Esophagus squamous epithelium (tissue), 5 donors: ENCODE results near the gene LGALS8. TPM values are rescaled to one million over a fixed set of nuclear protein-coding genes. Genes with fewer than 3 reads are reported as not detected.
"Not testable (repeated sequence)": the region's sequence is repeated elsewhere in the genome, so short reads cannot be mapped to it uniquely, and the experiment has no call there.

Experiments
- DNase-seq: peaks from one replicate; lab custom pipeline; 2025; lab: John Stamatoyannopoulos, UW
- H3K27ac ChIP-seq, 4 donors: fragments of 200-600 bp; sonication (generic); one replicate each; pipeline ENCODE4 v1.5.1; 2016 to 2019; ENCODE audit warnings: mild to moderate bottlenecking in 1 of 4
- H3K27me3 ChIP-seq, 4 donors: fragments of 200-600 bp; sonication (generic); 1 replicate in 3 of 4; 2 replicates in 1 of 4; pipeline versions ENCODE4 v1.5.1 to v1.6.0; 2017 to 2021; ENCODE audit warnings: antibody characterized with exemption in 1 of 4
- H3K36me3 ChIP-seq, 3 donors: fragments of 200-600 bp; sonication (generic); one replicate each; pipeline ENCODE4 v1.5.1; 2016 to 2019
- H3K4me1 ChIP-seq, 3 donors: fragments of 200-600 bp; sonication (generic); one replicate each; pipeline ENCODE4 v1.5.1; 2017 to 2019
- H3K4me3 ChIP-seq, 4 donors: fragments of 200-600 bp; sonication (generic); 1 replicate in 3 of 4; 2 replicates in 1 of 4; pipeline ENCODE4 v1.5.1; 2016 to 2019; ENCODE audit warnings: mild to moderate bottlenecking in 2 of 4, moderate library complexity in 1 of 4
- H3K9me3 ChIP-seq, 3 donors: fragments of 200-600 bp; sonication (generic); one replicate each; pipeline ENCODE4 v1.5.1; 2016 to 2019
- POLR2A ChIP-seq, 4 donors: fragments of 450-650 bp; IDR thresholded peaks; one replicate each; pipeline ENCODE4 v1.6.1; 2017; ENCODE audit warnings: antibody characterized with exemption in 4 of 4, mild to moderate bottlenecking in 4 of 4, moderate library complexity in 3 of 4
- WGBS, 2 donors: methylation state at CpG; one replicate each; pipeline ENCODE4 v1.1.5; 2018; 5-methylcytosine and 5-hydroxymethylcytosine counted together
- intact Hi-C: fragments of 100-400 bp; cut with DNase I; formaldehyde crosslinking; loops from one replicate; pipeline ENCODE4 v1.15.0; 2022
- total RNA-seq, 4 donors: library from RNA; depleted of rRNA; stranded (reverse); fragments of >200 nt; gene quantifications; one replicate each; pipeline ENCODE4 v1.1.0, GENCODE V29; 2016
- TF ChIP-seq, protein P1 (sequence below), 6 experiments: fragments of 450-650 bp in 4 of 6; fragments of 200-600 bp in 2 of 6; sonication (generic) in 2 of 6; IDR thresholded peaks; one replicate each; pipeline ENCODE4 v1.5.1; 2016 to 2019; ENCODE audit warnings: antibody characterized with exemption in 6 of 6, mild to moderate bottlenecking in 4 of 6, moderate library complexity in 4 of 6
- donor health status: DM: yes; HTN: yes; CAD: no.

LGALS8 gene
- total RNA-seq, 4 donors from 2014 or later = 45.2 to 70.6 (median 52.4) TPM

DNA sequence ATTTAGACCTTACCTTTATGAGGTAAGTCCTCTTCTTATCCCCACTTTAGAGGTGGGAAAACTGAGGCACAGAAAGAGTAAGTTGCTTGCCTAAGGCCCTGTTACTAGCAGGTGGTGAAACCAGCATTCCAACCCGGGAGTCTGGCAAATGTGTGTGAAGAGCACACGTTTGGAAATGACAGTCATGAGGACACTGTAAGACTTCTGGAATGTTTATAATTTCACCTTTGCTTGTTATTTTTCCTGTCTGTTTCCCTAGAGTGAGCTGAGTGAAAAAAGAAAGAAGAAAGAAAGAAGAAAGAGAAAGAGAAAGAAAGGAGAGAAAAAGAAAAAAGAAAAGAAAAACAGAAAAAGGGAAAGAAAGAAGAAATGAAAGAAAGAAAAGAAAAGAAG, 21.2 kb upstream of the LGALS8 start:
- Histone ChIP-seq H3K27me3 (no peaks in the 10 kb centered on the region), H3K4me1 (peaks cover 0 to 20% (median 4%) of the 10 kb centered on the region in 3 donors), H3K9me3 (no peaks in the 10 kb centered on the region), H3K36me3 (no peaks in the 10 kb centered on the region), H3K4me3 (peak overlapping the region in 2 of 4 donors; percentile 28 to 32), H3K27ac (peak overlapping the region in 2 of 4 donors; percentile 3 to 47)
- intact Hi-C loops = no loop called here
- 15 to 18% methylated on average over 2 of the region's 2 CpGs for WGBS, 2 donors
- no peak for DNase-seq
- TF ChIP-seq POLR2A (IDR thresholded peaks at IDR 0.05) = no peak
- TF ChIP-seq, protein P1, sequence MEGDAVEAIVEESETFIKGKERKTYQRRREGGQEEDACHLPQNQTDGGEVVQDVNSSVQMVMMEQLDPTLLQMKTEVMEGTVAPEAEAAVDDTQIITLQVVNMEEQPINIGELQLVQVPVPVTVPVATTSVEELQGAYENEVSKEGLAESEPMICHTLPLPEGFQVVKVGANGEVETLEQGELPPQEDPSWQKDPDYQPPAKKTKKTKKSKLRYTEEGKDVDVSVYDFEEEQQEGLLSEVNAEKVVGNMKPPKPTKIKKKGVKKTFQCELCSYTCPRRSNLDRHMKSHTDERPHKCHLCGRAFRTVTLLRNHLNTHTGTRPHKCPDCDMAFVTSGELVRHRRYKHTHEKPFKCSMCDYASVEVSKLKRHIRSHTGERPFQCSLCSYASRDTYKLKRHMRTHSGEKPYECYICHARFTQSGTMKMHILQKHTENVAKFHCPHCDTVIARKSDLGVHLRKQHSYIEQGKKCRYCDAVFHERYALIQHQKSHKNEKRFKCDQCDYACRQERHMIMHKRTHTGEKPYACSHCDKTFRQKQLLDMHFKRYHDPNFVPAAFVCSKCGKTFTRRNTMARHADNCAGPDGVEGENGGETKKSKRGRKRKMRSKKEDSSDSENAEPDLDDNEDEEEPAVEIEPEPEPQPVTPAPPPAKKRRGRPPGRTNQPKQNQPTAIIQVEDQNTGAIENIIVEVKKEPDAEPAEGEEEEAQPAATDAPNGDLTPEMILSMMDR (IDR thresholded peaks at IDR 0.05) = no peak

DNA sequence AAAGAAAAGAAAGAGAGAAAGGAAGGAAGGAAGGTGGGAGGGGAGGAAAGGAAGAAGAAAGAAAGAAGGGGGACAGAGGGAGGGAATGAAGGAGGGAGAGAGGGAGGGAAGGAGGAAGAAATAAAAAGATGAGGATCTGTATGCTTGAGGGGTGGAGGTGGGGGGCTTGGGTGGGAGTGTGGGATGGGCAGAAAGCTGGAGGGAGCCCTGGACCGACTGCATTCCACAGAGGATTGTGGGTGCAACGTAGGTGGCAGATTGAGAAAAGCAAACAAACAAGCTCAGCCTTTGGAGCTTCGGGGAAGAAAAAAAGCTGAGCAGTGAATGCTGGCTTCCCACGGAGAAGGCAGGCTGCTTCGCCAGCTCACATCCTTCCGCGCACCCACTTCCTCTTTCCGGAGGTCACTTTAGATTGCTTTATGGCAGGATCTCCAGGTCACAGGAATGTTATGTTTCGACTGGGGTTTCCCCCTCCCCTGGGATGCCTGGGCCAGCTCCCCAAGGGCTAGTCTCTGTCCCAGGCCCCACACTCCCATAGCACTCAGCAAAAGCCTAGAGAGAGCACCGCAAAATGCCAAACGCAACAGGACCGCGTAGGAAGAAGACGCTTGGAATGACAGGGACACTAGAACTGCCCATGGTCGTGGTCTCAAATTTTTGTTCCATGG, 20.7 kb upstream of the LGALS8 start:
- DNase-seq = no peak
- H3K27me3 ChIP-seq = no peaks in the 10 kb centered on the region
- H3K27ac ChIP-seq = peak overlapping the region; percentile 3 to 47 (median 26)
- no peaks in the 10 kb centered on the region for H3K9me3 ChIP-seq
- no peaks in the 10 kb centered on the region for H3K36me3 ChIP-seq
- 10 to 21% methylated on average over 15 of the region's 15 CpGs for WGBS, 2 donors
- H3K4me1 ChIP-seq = peaks cover 0 to 23% (median 4%) of the 10 kb centered on the region in 3 donors
- TF ChIP-seq POLR2A (IDR thresholded peaks at IDR 0.05) = no peak
- TF ChIP-seq, protein P1 (IDR thresholded peaks at IDR 0.05) = no peak
- intact Hi-C loops = no loop called here
- peak overlapping the region; percentile 2 to 45 (median 30) for H3K4me3 ChIP-seq

DNA sequence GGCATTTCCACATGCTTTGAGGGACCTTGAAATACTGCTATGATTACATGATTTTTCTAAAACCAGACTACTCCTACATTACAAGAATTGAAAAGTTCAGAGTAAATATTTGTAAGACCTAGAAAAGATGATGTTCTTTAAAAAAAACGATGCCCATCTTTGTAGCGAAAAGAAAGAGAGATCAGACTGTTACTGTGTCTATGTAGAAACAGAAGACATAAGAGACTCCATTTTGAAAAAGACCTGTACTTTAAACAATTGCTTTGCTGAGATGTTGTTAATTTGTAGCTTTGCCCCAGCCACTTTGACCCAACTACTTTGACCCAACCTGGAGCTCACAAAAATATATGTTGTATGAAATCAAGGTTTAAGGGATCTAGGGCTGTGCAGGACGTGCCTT, 19.4 kb upstream of the LGALS8 start:
- intact Hi-C loops, H3K27ac ChIP-seq, H3K36me3 ChIP-seq, H3K27me3 ChIP-seq, DNase-seq, H3K9me3 ChIP-seq, H3K4me3 ChIP-seq: not testable (repeated sequence)
- H3K4me1 ChIP-seq = peaks cover 0 to 23% (median 4%) of the 10 kb centered on the region in 3 donors
- WGBS, 2 donors = 50 to 66% methylated on average over 3 of the region's 3 CpGs

DNA sequence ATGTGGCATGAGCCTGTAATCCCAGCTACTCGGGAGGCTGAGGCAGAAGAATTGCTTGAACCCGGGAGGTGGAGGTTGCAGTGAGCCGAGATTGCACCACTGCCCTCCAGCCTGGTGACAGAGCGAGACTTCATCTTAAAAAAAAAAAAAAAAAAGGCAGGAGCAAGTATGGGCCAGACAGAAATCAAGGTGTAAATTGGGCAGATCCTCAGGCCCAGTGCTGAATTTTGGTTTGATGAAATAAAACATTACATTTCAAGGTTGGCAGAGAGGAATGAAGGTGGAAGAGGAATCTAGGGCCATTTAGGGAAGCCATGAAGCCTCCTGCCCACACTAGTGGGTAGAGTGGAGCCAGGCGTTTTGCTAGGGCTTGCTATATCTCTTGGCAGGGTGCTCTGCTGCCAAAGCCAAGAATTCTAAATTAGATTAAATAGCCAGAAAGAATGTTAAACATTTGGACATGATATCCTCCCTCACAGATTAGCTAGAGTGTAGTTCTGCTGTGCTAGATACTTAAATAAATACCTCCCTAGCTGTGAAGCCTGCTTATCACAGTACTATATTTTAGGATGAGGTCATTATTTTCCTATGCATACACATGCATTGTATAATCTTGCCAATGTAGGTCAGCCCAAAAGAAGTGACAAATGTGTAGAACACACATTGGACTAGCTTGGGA, 16.6 kb upstream of the LGALS8 start:
- H3K9me3 ChIP-seq = no peaks in the 10 kb centered on the region
- TF ChIP-seq, protein P1 (IDR thresholded peaks at IDR 0.05) = no peak
- TF ChIP-seq POLR2A (IDR thresholded peaks at IDR 0.05) = no peak
- H3K4me1 ChIP-seq = peaks cover 0 to 23% (median 4%) of the 10 kb centered on the region in 3 donors
- intact Hi-C loops = no loop called here
- H3K27me3 ChIP-seq = no peaks in the 10 kb centered on the region
- WGBS, 2 donors = 19 to 49% methylated on average over 5 of the region's 5 CpGs
- no peak for DNase-seq
- no peaks in the 10 kb centered on the region for H3K36me3 ChIP-seq
- H3K4me3 ChIP-seq = no peak overlapping the region
- H3K27ac ChIP-seq = peak overlapping the region in 1 of 4 donors; percentile 9

DNA sequence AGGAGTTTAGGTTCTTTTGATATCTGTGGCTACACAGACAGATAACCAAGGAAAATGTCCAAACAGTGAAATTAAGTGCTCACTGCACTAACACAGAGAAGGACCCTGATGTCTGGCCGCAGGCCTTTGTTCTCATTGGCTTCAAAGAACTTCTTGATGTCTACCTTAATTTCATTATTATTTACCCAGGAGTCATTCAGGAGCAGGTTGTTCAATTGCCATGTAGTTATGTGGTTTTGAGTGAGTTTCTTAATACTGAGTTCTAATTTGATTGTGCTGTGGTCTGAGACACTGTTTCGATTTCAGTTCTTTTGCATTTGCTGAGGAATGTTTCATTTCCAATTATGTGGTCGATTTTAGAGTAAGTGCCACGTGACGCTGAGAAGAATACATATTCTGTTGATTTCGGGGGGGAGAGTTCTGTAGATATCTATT, 15.2 kb upstream of the LGALS8 start:
- WGBS, 2 donors = 67 to 89% methylated on average over 6 of the region's 6 CpGs
- intact Hi-C loops = no loop called here
- no peak for DNase-seq
- Histone ChIP-seq H3K27ac (no peak overlapping the region), H3K36me3 (no peaks in the 10 kb centered on the region), H3K4me1 (peaks cover 0 to 11% (median 4%) of the 10 kb centered on the region in 3 donors), H3K4me3 (no peak overlapping the region), H3K27me3 (no peaks in the 10 kb centered on the region), H3K9me3 (no peaks in the 10 kb centered on the region)
- TF ChIP-seq POLR2A (IDR thresholded peaks at IDR 0.05) = no peak
- TF ChIP-seq, protein P1 (IDR thresholded peaks at IDR 0.05) = no peak
